Nephron progenitor cell (in vitro differentiated cells): Measurements from ENCODE around the gene TMCO6.

ENCODE experiments used
- DNase-seq: peaks from one replicate; pipeline ENCODE4 v3.0.0; 2021
- H3K27ac Mint-ChIP-seq: 2 replicates; pipeline ENCODE4 v1.8.0; 2021; ENCODE audit warnings: mild to moderate bottlenecking, moderate library complexity, mixed read lengths
- H3K27me3 Mint-ChIP-seq: 2 replicates; pipeline ENCODE4 v1.8.0; 2021; ENCODE audit warnings: mild to moderate bottlenecking, low read depth, mixed read lengths; ENCODE audit not compliant: poor library complexity
- H3K36me3 Mint-ChIP-seq: 2 replicates; pipeline ENCODE4 v1.8.0; 2021; ENCODE audit warnings: low read depth, mixed read lengths
- H3K4me1 Mint-ChIP-seq: 2 replicates; pipeline ENCODE4 v1.8.0; 2021; ENCODE audit warnings: mixed read lengths
- H3K4me3 Mint-ChIP-seq: 2 replicates; pipeline ENCODE4 v1.8.0; 2021; ENCODE audit warnings: mild to moderate bottlenecking, moderate library complexity, mixed read lengths
- H3K9me3 Mint-ChIP-seq: 2 replicates; pipeline ENCODE4 v1.8.0; 2021; ENCODE audit warnings: mild to moderate bottlenecking, moderate library complexity, mixed read lengths
- TF ChIP-seq, protein P1 (sequence below): fragments of 200-600 bp; sonication (generic); IDR thresholded peaks from 2 replicates; pipeline ENCODE4 v1.5.0; 2021; ENCODE audit warnings: antibody characterized with exemption

Gene TMCO6

DNA sequence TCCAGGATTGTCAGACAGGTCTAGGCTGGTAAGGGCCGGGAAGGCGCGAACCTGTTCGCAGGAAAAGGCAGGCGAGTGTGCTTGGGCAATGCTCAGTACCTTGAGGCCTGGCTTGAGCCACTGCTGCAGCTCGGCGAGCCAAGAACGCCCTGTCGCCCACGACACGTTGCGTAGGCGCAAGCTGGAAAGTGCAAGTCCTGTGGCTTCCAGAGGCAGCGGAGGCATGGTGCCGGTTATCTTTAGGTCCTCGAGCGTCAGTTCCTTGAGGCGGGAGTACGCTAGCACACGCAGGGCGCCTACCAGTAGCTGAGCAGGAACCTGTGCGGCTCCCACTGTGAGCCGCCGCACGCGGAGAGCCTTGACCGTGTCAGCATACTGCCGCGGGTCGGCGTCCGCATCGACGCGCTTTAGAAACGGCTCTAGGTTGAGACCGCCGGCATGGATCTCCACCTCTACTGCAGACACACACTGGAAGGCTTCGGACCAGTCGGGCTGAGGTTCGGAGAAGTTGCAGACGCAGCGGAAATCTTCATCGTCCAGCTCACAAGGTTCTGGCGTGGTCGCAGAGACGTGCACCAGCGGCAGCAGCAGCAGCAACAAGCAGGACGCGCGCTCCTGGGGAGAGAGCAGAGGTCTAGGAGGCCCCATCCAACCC, 6.8 kb upstream of the TMCO6 start:
- Mint-ChIP-seq H3K27ac (no peak overlapping the region), H3K4me1 (no peaks in the 10 kb centered on the region)
- no peak for DNase-seq

GRCh38 chr5:140633021-140633471, 6.2 kb upstream of the TMCO6 start, which contains the start of gene CD14:
CD14 (minus strand) TSS chr5:140633175; CDS start chr5:140633071, 104 bp downstream.
- no peak within 1 kb of the TSS for H3K27ac Mint-ChIP-seq
- no peak for DNase-seq
- H3K4me1 Mint-ChIP-seq = peaks cover under 1% of the 10 kb centered on the region
- H3K9me3 Mint-ChIP-seq = peaks cover 27% of the 10 kb centered on the region
- TF ChIP-seq, protein P1, sequence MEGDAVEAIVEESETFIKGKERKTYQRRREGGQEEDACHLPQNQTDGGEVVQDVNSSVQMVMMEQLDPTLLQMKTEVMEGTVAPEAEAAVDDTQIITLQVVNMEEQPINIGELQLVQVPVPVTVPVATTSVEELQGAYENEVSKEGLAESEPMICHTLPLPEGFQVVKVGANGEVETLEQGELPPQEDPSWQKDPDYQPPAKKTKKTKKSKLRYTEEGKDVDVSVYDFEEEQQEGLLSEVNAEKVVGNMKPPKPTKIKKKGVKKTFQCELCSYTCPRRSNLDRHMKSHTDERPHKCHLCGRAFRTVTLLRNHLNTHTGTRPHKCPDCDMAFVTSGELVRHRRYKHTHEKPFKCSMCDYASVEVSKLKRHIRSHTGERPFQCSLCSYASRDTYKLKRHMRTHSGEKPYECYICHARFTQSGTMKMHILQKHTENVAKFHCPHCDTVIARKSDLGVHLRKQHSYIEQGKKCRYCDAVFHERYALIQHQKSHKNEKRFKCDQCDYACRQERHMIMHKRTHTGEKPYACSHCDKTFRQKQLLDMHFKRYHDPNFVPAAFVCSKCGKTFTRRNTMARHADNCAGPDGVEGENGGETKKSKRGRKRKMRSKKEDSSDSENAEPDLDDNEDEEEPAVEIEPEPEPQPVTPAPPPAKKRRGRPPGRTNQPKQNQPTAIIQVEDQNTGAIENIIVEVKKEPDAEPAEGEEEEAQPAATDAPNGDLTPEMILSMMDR = no peak
- peaks cover 11% of the 10 kb centered on the region for H3K27me3 Mint-ChIP-seq
- H3K36me3 Mint-ChIP-seq = peaks cover 18% of the 10 kb centered on the region
- no peak within 1 kb of the TSS for H3K4me3 Mint-ChIP-seq

More for the DNA sequence above, 6.8 kb upstream of the TMCO6 start:
- peaks cover 33% of the 10 kb centered on the region for H3K9me3 Mint-ChIP-seq
- peaks cover 11% of the 10 kb centered on the region for H3K27me3 Mint-ChIP-seq
- H3K36me3 Mint-ChIP-seq = peaks cover 20% of the 10 kb centered on the region
- TF ChIP-seq, protein P1 = no peak
- H3K4me3 Mint-ChIP-seq = no peak overlapping the region

- Mint-ChIP-seq H3K4me1 (peaks cover 5% of the 10 kb centered on the region), H3K27me3 (peaks cover 11% of the 10 kb centered on the region), H3K9me3 (peaks cover 27% of the 10 kb centered on the region), H3K4me3 (no peak overlapping the region), H3K36me3 (peaks cover 22% of the 10 kb centered on the region), H3K27ac (no peak overlapping the region)
- DNase-seq = no peak
- TF ChIP-seq, protein P1 = no peak
These were observed 5.8 kb upstream of the TMCO6 start for GRCh38 chr5:140633501-140633900.

DNA sequence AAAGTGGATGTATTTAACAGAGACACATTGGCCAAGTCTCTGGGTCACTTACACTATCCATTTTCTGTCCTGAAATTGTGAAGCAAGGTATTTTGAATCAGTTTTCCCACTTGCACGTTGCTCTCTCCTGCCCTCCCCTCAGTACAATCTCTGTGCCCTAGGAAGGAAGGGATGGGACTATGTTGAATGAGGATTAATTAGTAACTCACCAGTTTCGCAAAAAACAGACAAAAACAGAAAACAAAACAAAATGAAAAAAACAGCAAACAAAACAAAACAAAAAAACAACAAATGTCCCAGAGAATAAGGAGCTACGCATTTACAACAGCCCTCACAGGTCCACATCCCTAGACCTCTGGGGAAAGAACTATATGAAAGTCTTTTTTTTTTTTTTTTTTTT, 5.1 kb upstream of the TMCO6 start:
- TF ChIP-seq, protein P1 = no peak
- Mint-ChIP-seq H3K4me3 (no peak overlapping the region), H3K9me3 (peaks cover 30% of the 10 kb centered on the region), H3K36me3 (peaks cover 27% of the 10 kb centered on the region), H3K4me1 (peaks cover 10% of the 10 kb centered on the region), H3K27ac (no peak overlapping the region), H3K27me3 (peaks cover 14% of the 10 kb centered on the region)
- DNase-seq = no peak

DNA sequence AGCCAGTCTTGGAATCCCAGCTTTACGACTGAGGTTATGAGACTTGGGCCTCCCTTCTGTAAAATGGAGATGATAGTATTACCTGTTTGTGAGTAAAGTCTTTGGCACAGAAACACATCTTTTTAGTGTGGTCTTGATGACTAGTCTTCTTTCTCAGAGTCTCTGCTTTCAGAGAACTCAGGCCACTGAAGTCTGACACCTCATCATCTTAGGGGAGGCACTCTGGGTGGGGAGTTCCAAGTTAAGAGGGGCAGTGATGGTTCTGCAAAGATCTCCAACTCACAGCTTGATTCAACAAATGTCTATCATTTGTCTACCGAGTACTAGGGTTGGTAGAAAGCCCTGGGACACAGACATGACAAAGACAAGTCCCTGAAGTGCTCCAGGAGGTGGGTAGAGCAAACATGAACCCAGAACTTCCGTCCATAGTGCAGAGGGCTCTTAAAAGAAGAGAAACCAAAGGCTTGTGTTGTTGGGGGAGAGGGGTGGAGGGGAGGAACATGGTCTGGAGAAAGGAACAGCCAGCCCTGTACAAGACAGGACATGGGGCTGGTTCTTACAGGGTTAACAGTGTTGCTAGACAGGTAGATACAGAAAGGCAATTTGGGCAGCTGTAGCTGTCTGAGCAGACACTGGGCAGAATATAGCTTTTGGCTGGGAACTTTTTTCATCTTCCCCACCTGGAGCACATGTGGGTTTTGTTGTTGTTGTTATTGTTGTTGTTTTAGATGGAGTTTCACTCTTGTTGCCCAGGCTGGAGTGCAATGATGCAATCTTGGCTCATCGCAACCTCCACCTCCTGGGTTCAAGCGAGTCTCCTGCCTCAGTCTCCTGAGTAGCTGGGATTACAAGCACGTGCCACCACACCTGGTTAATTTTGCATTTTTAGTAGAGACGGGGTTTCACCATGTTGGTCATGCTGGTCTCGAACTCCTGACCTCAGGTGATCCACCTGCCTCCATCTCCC, 3.7 kb upstream of the TMCO6 start:
- no peak overlapping the region for H3K4me3 Mint-ChIP-seq
- H3K27me3 Mint-ChIP-seq = peaks cover 14% of the 10 kb centered on the region
- TF ChIP-seq, protein P1 = no peak
- DNase-seq = no peak
- no peak overlapping the region for H3K27ac Mint-ChIP-seq
- peaks cover 27% of the 10 kb centered on the region for H3K36me3 Mint-ChIP-seq
- peaks cover 22% of the 10 kb centered on the region for H3K9me3 Mint-ChIP-seq
- peaks cover 20% of the 10 kb centered on the region for H3K4me1 Mint-ChIP-seq
